DND-41 (cell line): ENCODE data around the gene OMA1.

Experiments used
- ATAC-seq: fragments of 200-7000 bp; cut with Tn5 transposase; 3 replicates; pipeline ENCODE4 v1.9.1; 2021; ENCODE audit warnings: low read depth; ENCODE audit not compliant: insufficient read depth
- DNase-seq: peaks from one replicate; pipeline ENCODE4 v3.0.0-alpha.2; 2020
- H2AFZ ChIP-seq: 2 replicates; pipeline ENCODE4 v1.6.0; 2012; ENCODE audit warnings: low read depth, low read length
- H3K27ac ChIP-seq: 2 replicates; pipeline ENCODE4 v1.5.1; 2012; ENCODE audit warnings: low read length, inconsistent platforms
- H3K27me3 ChIP-seq: fragments of 200-600 bp; sonication (generic); 2 replicates; pipeline ENCODE4 v1.6.0; 2012; ENCODE audit warnings: low read length, mild to moderate bottlenecking, inconsistent platforms; ENCODE audit not compliant: insufficient read depth, poor library complexity
- H3K36me3 ChIP-seq: 2 replicates; pipeline ENCODE4 v1.5.1; 2012; ENCODE audit warnings: low read length, inconsistent platforms; ENCODE audit not compliant: insufficient read depth
- H3K4me1 ChIP-seq: 2 replicates; pipeline ENCODE4 v1.5.1; 2012; ENCODE audit warnings: mild to moderate bottlenecking, low read length; ENCODE audit not compliant: insufficient read depth
- H3K4me2 ChIP-seq: 2 replicates; pipeline ENCODE4 v1.6.0; 2012; ENCODE audit warnings: mild to moderate bottlenecking, moderate library complexity, low read length, inconsistent platforms; ENCODE audit not compliant: insufficient read depth
- H3K4me3 ChIP-seq, 2 experiments: fragments of 200-600 bp in 1 of 2; shearing (Covaris generic) in 1 of 2; 2 replicates each; pipeline ENCODE4 v1.5.1; 2012 to 2016; ENCODE audit warnings: inconsistent platforms in 2 of 2, low read length in 2 of 2, mild to moderate bottlenecking in 2 of 2, low read depth in 1 of 2, moderate library complexity in 1 of 2
- H3K79me2 ChIP-seq: 2 replicates; pipeline ENCODE4 v1.6.0; 2012; ENCODE audit warnings: low read length, inconsistent platforms; ENCODE audit not compliant: insufficient read depth
- H3K9ac ChIP-seq: 2 replicates; pipeline ENCODE4 v1.6.0; 2012; ENCODE audit warnings: low read depth, mild to moderate bottlenecking, inconsistent platforms, low read length, moderate library complexity
- H3K9me3 ChIP-seq: 2 replicates; pipeline ENCODE4 v1.5.1; 2012; ENCODE audit warnings: low read length, moderate library complexity, mild to moderate bottlenecking, inconsistent platforms; ENCODE audit not compliant: insufficient read depth, severe bottlenecking
- H4K20me1 ChIP-seq: 2 replicates; pipeline ENCODE4 v1.6.0; 2012; ENCODE audit warnings: low read length; ENCODE audit not compliant: insufficient read depth
- CTCF ChIP-seq: IDR thresholded peaks from 2 replicates; pipeline ENCODE4 v1.5.1; 2012; ENCODE audit warnings: borderline replicate concordance, low read length, moderate library complexity, mild to moderate bottlenecking; ENCODE audit not compliant: poor library complexity, severe bottlenecking; ENCODE audit errors: extremely low read depth
- EZH2 ChIP-seq: IDR thresholded peaks from 3 replicates; pipeline ENCODE4 v1.6.1; 2012; ENCODE audit warnings: borderline replicate concordance, low read depth, mild to moderate bottlenecking, moderate library complexity, low read length, inconsistent platforms; ENCODE audit not compliant: severe bottlenecking

OMA1 gene

DNA sequence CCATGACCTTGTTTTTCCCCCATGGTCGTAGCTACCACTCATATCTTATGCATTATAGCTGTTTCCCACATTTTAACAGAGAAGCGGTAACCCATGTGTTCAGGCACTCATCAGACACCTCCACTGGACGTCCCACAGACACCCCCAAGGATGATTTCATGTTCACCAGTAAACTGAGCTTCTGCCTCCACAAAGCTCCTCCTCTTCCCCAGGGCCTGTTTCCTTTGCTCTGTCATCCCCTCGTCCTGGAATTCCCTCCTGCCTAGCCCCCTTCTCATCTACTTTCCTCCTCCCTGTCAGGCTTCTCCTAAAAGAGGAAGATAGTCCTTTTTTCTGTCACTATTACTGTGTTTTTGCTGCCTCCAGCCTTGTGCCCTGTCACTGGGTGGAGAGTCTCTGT is 111.2 kb downstream of the OMA1 start:
- no peaks in the 10 kb centered on the region for H3K79me2 ChIP-seq
- H2AFZ ChIP-seq = no peak overlapping the region
- no peak for TF ChIP-seq CTCF
- TF ChIP-seq EZH2 = no peak
- H3K27ac ChIP-seq = no peak overlapping the region
- H3K36me3 ChIP-seq = no peaks in the 10 kb centered on the region
- no peak overlapping the region for H3K4me2 ChIP-seq
- no peaks in the 10 kb centered on the region for H3K27me3 ChIP-seq
- ATAC-seq = no peak
- no peaks in the 10 kb centered on the region for H3K4me1 ChIP-seq
- H3K9me3 ChIP-seq = no peaks in the 10 kb centered on the region
- DNase-seq = no peak
- no peak overlapping the region for H3K9ac ChIP-seq
- no peaks in the 10 kb centered on the region for H4K20me1 ChIP-seq
- no peak overlapping the region for H3K4me3 ChIP-seq

- Histone ChIP-seq H3K27ac (no peak overlapping the region), H4K20me1 (no peaks in the 10 kb centered on the region), H3K4me1 (no peaks in the 10 kb centered on the region), H3K36me3 (no peaks in the 10 kb centered on the region), H3K4me3 (no peak overlapping the region), H3K9me3 (no peaks in the 10 kb centered on the region), H3K79me2 (no peaks in the 10 kb centered on the region), H2AFZ (no peak overlapping the region), H3K4me2 (no peak overlapping the region), H3K9ac (no peak overlapping the region), H3K27me3 (no peaks in the 10 kb centered on the region)
- DNase-seq (no peak), ATAC-seq (no peak)
- TF ChIP-seq EZH2 = no peak
- TF ChIP-seq CTCF = no peak
Measured at GRCh38 chr1:58434607-58435006, 111.9 kb downstream of the OMA1 start.

- no peaks in the 10 kb centered on the region for H4K20me1 ChIP-seq
- no peaks in the 10 kb centered on the region for H3K4me1 ChIP-seq
- DNase-seq = no peak
- no peak overlapping the region for H3K9ac ChIP-seq
- no peaks in the 10 kb centered on the region for H3K27me3 ChIP-seq
- H3K27ac ChIP-seq = no peak overlapping the region
- H3K79me2 ChIP-seq = no peaks in the 10 kb centered on the region
- no peaks in the 10 kb centered on the region for H3K36me3 ChIP-seq
- no peak overlapping the region for H3K4me3 ChIP-seq
- no peaks in the 10 kb centered on the region for H3K9me3 ChIP-seq
- ATAC-seq = no peak
- H3K4me2 ChIP-seq = no peak overlapping the region
- TF ChIP-seq EZH2 = no peak
- no peak for TF ChIP-seq CTCF
- no peak overlapping the region for H2AFZ ChIP-seq
Measured at GRCh38 chr1:58434181-58434580, 112.3 kb downstream of the OMA1 start.
